H1 (cell line): ENCODE results near the gene SH3PXD2A. TPM values are rescaled to one million over a fixed set of nuclear protein-coding genes. Genes with fewer than 3 reads are reported as not detected.

Experiments
- ASH2L ChIP-seq: fragments of 200-600, 300-600 bp; sonication (generic); IDR thresholded peaks from one replicate; pipeline ENCODE4 v1.7.1; 2017; ENCODE audit warnings: low read length
- BRCA1 ChIP-seq: IDR thresholded peaks from 2 replicates; pipeline ENCODE4 v1.6.1; 2012; ENCODE audit warnings: low read depth, low read length, improper control_type of control experiment
- E2F6 ChIP-seq: IDR thresholded peaks from 2 replicates; pipeline ENCODE4 v1.6.1; 2012; ENCODE audit warnings: inconsistent platforms
- EZH2 ChIP-seq: fragments of 200-600 bp; sonication (generic); IDR thresholded peaks from 2 replicates; pipeline ENCODE4 v1.7.1; 2012; ENCODE audit warnings: low read depth, mild to moderate bottlenecking, moderate library complexity, low read length, inconsistent platforms; ENCODE audit not compliant: severe bottlenecking
- HDAC6 ChIP-seq: IDR thresholded peaks from one replicate; pipeline ENCODE4 v1.7.1; 2012; ENCODE audit warnings: low read depth, mild to moderate bottlenecking, inconsistent platforms, low read length, moderate library complexity
- KDM4A ChIP-seq: IDR thresholded peaks from one replicate; pipeline ENCODE4 v1.7.1; 2012; ENCODE audit warnings: low read depth, mild to moderate bottlenecking, moderate library complexity, low read length, inconsistent platforms; ENCODE audit not compliant: severe bottlenecking
- POLR2A ChIP-seq, 2 experiments: IDR thresholded peaks; 1 replicate in 1 of 2; 2 replicates in 1 of 2; pipeline ENCODE4 v1.6.1; 2011; ENCODE audit warnings: low read depth in 2 of 2, low read length in 2 of 2, mild to moderate bottlenecking in 2 of 2; ENCODE audit errors: control extremely low read depth in 1 of 2
- POLR2AphosphoS5 ChIP-seq: IDR thresholded peaks from 2 replicates; pipeline ENCODE4 v1.6.1; 2011; ENCODE audit warnings: low read depth, low read length
- SIN3A ChIP-seq, 2 experiments: IDR thresholded peaks in 1 of 2; conservative IDR thresholded peaks in 1 of 2; 2 replicates each; pipeline ENCODE4 v1.6.1; 2011 to 2012; ENCODE audit warnings: low read length in 2 of 2, improper control_type of control experiment in 1 of 2, low read depth in 1 of 2, mild to moderate bottlenecking in 1 of 2
- SRF ChIP-seq: IDR thresholded peaks from 2 replicates; pipeline ENCODE4 v1.6.1; 2011; ENCODE audit warnings: mild to moderate bottlenecking, low read depth, low read length, moderate library complexity
- TAF1 ChIP-seq: IDR thresholded peaks from 2 replicates; pipeline ENCODE4 v1.6.1; 2011; ENCODE audit warnings: mild to moderate bottlenecking, low read depth, low read length
- polyA plus RNA-seq, 7 experiments: library from polyadenylated mRNA; depleted of rRNA in 3 of 7; stranded (reverse) in 5 of 7; unstranded in 2 of 7; fragments of >200 nt in 5 of 7; fragments of 200-250 nt in 2 of 7; gene quantifications; 1 replicate in 5 of 7; 2 replicates in 1 of 7; 4 replicates in 1 of 7; pipeline versions ENCODE4 v1.2.1 to v1.2.3, GENCODE V29; 2011 to 2013; ENCODE audit warnings: missing spikeins in 2 of 7, mixed read lengths in 2 of 7
- total RNA-seq: library from RNA; stranded (reverse); fragmentation: NEBNext Ultra II Directional; extraction: Animal tissue kit (Norgen Biotek cat#: 25700); gene quantifications from 2 replicates; pipeline ENCODE4 v1.2.1, GENCODE V29; 2021

SH3PXD2A gene
- total and polyA plus RNA-seq, 2 of the 8 experiments (the other 6 are each of a cell fraction or from before 2014, with no cell fraction given): 5.4 to 16.3 TPM

GRCh38 chr10:103823706-103824272, 31.6 kb downstream of the SH3PXD2A start (continued):
- TF ChIP-seq E2F6: no peak
- TF ChIP-seq POLR2A (IDR thresholded peaks at IDR 0.05; ENCODE audit: control extremely low read depth in 1 of 2, low read depth in 2 of 2, low read length in 2 of 2): no peak
- TF ChIP-seq HDAC6: no peak
- no peak for TF ChIP-seq ASH2L
- TF ChIP-seq BRCA1: no peak
- no peak for TF ChIP-seq KDM4A
- no peak for TF ChIP-seq TAF1
- no peak for TF ChIP-seq POLR2AphosphoS5
- TF ChIP-seq EZH2: no peak
- TF ChIP-seq SIN3A (conservative IDR thresholded peaks at IDR 0.05 in 1 of 2, IDR thresholded peaks at IDR 0.05 in 1 of 2; ENCODE audit: low read depth in 1 of 2, low read length in 2 of 2): no peak
- no peak for TF ChIP-seq SRF
- TF ChIP-seq, all 59 proteins: peak for 0
